ENCODE results near the gene CACNA2D3. TPM values are rescaled to one million over a fixed set of nuclear protein-coding genes. Genes with fewer than 3 reads are reported as not detected.

The CACNA2D3 gene
- polyA plus RNA-seq, 3 donors, result 8.3 to 21.5 (median 10.4) TPM

DNA sequence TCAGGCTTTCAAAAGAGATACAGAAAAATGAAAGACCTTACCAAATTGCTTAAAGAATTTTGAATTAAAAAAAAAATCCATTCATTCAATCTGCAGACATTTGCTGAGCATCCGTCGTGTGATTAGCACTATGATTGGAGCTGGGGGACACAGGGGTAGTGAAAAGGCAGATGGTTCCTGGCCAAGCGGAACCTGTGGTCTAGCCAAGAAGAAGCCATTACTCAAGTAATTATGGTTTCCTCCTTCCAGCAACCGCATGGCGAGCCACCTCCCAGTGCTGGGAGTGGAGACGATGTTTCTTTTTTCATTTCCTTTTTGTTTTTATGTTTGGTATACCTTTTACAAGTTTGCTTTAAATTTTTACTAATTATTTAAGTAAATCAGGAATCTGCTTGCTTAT lies 140.2 kb downstream of the CACNA2D3 start:
- no peak overlapping the region for H3K27ac Mint-ChIP-seq
- H3K4me1 Mint-ChIP-seq, result peaks cover 24% of the 10 kb centered on the region
- H3K36me3 ChIP-seq (replicated peaks in 1 of 2; ENCODE audit: control insufficient read depth in 1 of 2, insufficient read depth in 2 of 2, low read length in 2 of 2), result no peaks in the 10 kb centered on the region
- no peak overlapping the region for H2AFZ ChIP-seq (ENCODE audit: insufficient read depth, low read depth, low read length, poor library complexity, severe bottlenecking)
- peaks cover 13 to 26% (median 23%) of the 10 kb centered on the region in 3 donors for H3K27me3 Mint-ChIP-seq (ENCODE audit: low read depth in 3 of 3)
- H3K9me3 Mint-ChIP-seq, result peaks cover 2 to 9% (median 6%) of the 10 kb centered on the region in 7 donors
- intact Hi-C loops (cut with micrococcal nuclease), result no loop called here
- no peaks in the 10 kb centered on the region for H3K79me2 ChIP-seq (ENCODE audit: insufficient read depth, low read length)
- TF ChIP-seq, protein P1, sequence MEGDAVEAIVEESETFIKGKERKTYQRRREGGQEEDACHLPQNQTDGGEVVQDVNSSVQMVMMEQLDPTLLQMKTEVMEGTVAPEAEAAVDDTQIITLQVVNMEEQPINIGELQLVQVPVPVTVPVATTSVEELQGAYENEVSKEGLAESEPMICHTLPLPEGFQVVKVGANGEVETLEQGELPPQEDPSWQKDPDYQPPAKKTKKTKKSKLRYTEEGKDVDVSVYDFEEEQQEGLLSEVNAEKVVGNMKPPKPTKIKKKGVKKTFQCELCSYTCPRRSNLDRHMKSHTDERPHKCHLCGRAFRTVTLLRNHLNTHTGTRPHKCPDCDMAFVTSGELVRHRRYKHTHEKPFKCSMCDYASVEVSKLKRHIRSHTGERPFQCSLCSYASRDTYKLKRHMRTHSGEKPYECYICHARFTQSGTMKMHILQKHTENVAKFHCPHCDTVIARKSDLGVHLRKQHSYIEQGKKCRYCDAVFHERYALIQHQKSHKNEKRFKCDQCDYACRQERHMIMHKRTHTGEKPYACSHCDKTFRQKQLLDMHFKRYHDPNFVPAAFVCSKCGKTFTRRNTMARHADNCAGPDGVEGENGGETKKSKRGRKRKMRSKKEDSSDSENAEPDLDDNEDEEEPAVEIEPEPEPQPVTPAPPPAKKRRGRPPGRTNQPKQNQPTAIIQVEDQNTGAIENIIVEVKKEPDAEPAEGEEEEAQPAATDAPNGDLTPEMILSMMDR (IDR thresholded peaks at IDR 0.05), result no peak
- peaks cover 12 to 18% of the 10 kb centered on the region in 2 donors for H3K4me1 ChIP-seq (ENCODE audit: control insufficient read depth in 1 of 2, insufficient read depth in 2 of 2, low read length in 2 of 2)
- no peak overlapping the region for H3K4me3 ChIP-seq (replicated peaks in 1 of 3; ENCODE audit: low read depth in 2 of 3, low read length in 3 of 3)
- peaks cover 0 to 2% of the 10 kb centered on the region in 2 donors for H3K9me3 ChIP-seq (replicated peaks in 1 of 2; ENCODE audit: control insufficient read depth in 1 of 2, insufficient read depth in 1 of 2, low read length in 2 of 2)
- peaks cover 4 to 8% of the 10 kb centered on the region in 2 donors for H3K27me3 ChIP-seq (ENCODE audit: control insufficient read depth in 2 of 2, insufficient read depth in 2 of 2, low read length in 2 of 2)
- peak overlapping the region; percentile 10 for H3K4me2 ChIP-seq (replicated peaks; ENCODE audit: extremely low read depth, low read length, poor library complexity, severe bottlenecking)
- no CpG with 5 or more reads among the region's 6 CpGs for WGBS (ENCODE audit: insufficient coverage)
- no peak overlapping the region for H3K9ac ChIP-seq (ENCODE audit: insufficient read depth, low read length, poor library complexity, severe bottlenecking)
- H3K4me3 Mint-ChIP-seq, result peak overlapping the region in 1 of 2 donors; percentile 9
- no peak for DNase-seq
- no peaks in the 10 kb centered on the region for H4K20me1 ChIP-seq (ENCODE audit: insufficient read depth, low read length)
- no peaks in the 10 kb centered on the region for H3K36me3 Mint-ChIP-seq
- H3K27ac ChIP-seq (ENCODE audit: low read depth in 1 of 2, low read length in 2 of 2), result no peak overlapping the region

DNA sequence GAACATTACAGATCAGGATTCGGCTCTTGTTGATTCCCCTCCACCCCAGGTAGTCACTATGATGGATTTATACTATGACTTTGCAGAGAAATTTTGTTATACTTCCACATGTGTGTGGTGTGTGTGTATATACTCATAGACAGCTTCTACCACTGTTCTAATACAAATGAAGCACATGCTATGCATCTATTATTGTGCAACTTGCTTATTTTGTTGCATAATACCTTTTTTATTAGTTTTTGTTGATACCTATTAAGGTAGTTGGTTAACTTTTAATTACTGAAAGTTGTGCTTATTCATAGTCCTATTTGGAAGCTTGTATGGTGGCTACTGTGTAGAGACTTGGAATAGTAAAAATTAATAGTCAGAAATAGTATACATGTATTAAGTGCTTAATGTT lies 140.6 kb downstream of the CACNA2D3 start:
- Histone ChIP-seq H3K27ac (ENCODE audit: low read depth in 1 of 2, low read length in 2 of 2) (no peak overlapping the region), H3K79me2 (ENCODE audit: insufficient read depth, low read length) (no peaks in the 10 kb centered on the region), H2AFZ (ENCODE audit: insufficient read depth, low read depth, low read length, poor library complexity, severe bottlenecking) (no peak overlapping the region), H3K4me2 (replicated peaks; ENCODE audit: extremely low read depth, low read length, poor library complexity, severe bottlenecking) (peak overlapping the region; percentile 10), H3K27me3 (ENCODE audit: control insufficient read depth in 2 of 2, insufficient read depth in 2 of 2, low read length in 2 of 2) (peaks cover 4 to 8% of the 10 kb centered on the region in 2 donors), H3K4me3 (replicated peaks in 1 of 3; ENCODE audit: low read depth in 2 of 3, low read length in 3 of 3) (no peak overlapping the region), H3K36me3 (replicated peaks in 1 of 2; ENCODE audit: control insufficient read depth in 1 of 2, insufficient read depth in 2 of 2, low read length in 2 of 2) (no peaks in the 10 kb centered on the region), H3K9ac (ENCODE audit: insufficient read depth, low read length, poor library complexity, severe bottlenecking) (no peak overlapping the region), H4K20me1 (ENCODE audit: insufficient read depth, low read length) (no peaks in the 10 kb centered on the region), H3K9me3 (replicated peaks in 1 of 2; ENCODE audit: control insufficient read depth in 1 of 2, insufficient read depth in 1 of 2, low read length in 2 of 2) (peaks cover 0 to 2% of the 10 kb centered on the region in 2 donors), H3K4me1 (ENCODE audit: control insufficient read depth in 1 of 2, insufficient read depth in 2 of 2, low read length in 2 of 2) (peaks cover 12 to 18% of the 10 kb centered on the region in 2 donors)
- no CpG with 5 or more reads among the region's 1 CpG for WGBS (ENCODE audit: insufficient coverage)
- H3K36me3 Mint-ChIP-seq, result no peaks in the 10 kb centered on the region
- no peak overlapping the region for H3K27ac Mint-ChIP-seq
- TF ChIP-seq, protein P1 (IDR thresholded peaks at IDR 0.05), result no peak
- H3K27me3 Mint-ChIP-seq (ENCODE audit: low read depth in 3 of 3), result peaks cover 13 to 26% (median 23%) of the 10 kb centered on the region in 3 donors
- intact Hi-C loops (cut with micrococcal nuclease), result no loop called here
- peak overlapping the region in 1 of 2 donors; percentile 9 for H3K4me3 Mint-ChIP-seq
- DNase-seq, result no peak
- peaks cover 2 to 9% (median 6%) of the 10 kb centered on the region in 7 donors for H3K9me3 Mint-ChIP-seq
- peaks cover 24% of the 10 kb centered on the region for H3K4me1 Mint-ChIP-seq

Data from CD14-positive monocyte (primary cell).